IPS DF 4.7 (cell line): ENCODE data around the gene CTIF.

Experiments
- DNase-seq: peaks from one replicate; pipeline ENCODE4 v3.0.0-alpha.2; 2013; ENCODE audit warnings: low spot score; ENCODE audit errors: extremely low read depth

The CTIF gene

DNA sequence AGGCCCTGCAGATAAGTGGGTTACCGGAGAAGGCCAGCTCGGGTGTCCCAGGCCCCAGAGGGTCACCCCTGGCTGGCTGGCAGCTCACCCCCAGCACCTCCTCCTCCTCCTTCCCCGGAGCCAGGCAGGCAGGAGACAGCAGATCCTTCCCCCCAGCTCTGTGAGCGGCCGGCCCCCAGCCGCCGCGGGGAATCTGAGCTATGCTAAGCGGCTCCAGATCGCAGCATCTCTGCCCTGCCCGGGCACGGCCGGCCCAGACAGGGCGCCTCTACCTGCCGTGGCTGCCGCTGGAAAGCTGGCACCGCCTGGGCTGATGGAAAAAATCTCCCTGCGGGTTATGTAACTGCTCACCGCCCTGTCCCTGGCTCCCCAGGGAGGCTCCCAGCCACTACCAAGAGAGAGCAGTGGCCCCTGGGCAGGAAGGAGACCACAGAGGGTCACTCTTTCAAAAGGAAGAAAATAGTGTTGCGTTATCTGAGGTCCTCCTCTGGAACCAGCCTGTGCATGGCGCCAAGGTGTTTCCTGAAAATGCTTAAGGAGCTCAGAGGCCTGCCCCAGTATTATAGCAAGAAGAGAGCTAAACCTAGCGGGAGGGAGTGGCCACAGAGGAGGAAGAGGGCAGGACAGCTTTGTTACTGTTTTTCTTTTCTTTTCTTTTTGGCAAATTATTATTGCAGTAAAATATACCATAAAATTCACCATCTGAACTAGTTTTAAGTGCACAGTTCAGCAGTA lies 233.0 kb downstream of the CTIF start:
- no peak for DNase-seq

GRCh38 chr18:48772457-48772856 lies 233.6 kb downstream of the CTIF start:
- no peak for DNase-seq

GRCh38 chr18:48773821-48774220 lies 235.0 kb downstream of the CTIF start:
- no peak for DNase-seq

- DNase-seq: no peak
Observed at GRCh38 chr18:48774941-48775340, 236.1 kb downstream of the CTIF start.

GRCh38 chr18:48775372-48776155 lies 236.7 kb downstream of the CTIF start:
- no peak for DNase-seq

DNA sequence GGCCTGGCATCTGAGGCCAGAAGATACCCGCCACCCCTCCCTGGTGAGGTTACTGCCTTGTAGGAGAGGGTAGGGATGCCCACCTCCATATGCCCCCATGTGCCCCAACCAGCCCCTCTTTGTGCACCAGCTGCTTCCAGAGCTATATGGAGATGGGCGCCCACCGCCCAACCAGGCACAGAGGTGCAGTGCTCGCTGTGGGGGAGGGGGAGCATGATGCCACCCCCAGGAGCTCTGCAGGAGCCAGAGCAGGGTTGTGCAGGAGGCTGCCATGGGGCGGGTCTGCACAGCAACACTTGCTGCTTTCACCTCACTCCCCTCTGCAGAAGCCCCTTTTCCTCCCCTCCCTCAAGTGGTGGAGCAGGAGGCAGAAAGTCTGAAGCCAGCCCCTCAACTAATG lies 237.3 kb downstream of the CTIF start:
- DNase-seq: no peak

DNA sequence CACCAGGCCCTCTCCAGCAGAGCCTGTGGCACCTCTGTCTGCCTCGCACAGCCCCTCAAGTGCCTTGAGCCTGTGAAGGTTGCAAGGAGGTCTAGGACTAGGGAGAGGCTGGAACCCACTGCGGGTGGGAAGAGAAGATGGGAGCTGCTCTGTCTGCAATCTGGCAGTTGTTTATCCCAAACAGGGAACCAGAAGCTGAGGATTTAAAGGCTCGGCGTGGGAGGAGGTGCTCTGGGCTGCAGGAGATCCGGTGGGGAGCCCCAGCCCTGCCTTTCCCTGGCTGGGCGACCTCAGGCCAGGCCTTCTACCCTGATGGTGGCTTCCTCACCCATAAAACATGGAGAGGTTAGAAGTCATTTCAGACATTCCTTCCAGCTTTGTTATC lies 237.8 kb downstream of the CTIF start:
- DNase-seq: no peak

DNA sequence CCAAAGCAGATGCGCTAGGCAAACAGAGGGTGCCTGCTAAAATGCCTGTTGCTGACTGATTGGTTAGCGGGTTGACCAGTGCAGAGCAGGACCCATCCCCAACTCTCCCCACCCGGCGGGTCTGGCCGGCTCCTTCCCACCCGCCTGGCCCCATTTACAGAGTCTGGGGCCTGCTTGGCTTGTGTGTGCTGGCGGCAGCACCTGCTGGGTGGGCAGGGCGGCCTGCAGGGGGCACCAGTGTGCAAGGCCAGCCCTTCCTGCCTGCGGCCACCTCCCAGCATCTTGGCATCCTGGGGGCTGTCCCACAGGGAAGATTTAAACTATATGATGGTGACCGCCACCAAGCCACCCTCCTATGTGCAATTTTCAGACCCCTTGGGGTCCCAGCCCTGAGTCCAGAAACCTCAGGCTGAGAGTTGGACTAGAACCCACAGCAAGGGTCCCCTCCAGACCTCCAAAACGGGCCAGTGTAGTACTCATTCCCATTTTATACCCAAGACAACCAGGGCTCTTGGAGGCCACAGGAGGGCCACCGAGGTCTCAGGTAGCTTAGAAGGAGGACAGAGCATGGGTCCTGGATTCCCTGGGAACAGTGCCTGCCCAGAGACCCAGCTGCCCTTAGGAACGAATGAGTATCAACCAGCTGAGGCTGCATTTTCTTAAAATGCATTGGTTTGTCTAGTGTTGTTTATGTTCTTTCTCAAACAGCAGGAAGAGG lies 238.4 kb downstream of the CTIF start:
- DNase-seq: peak; percentile 5

DNA sequence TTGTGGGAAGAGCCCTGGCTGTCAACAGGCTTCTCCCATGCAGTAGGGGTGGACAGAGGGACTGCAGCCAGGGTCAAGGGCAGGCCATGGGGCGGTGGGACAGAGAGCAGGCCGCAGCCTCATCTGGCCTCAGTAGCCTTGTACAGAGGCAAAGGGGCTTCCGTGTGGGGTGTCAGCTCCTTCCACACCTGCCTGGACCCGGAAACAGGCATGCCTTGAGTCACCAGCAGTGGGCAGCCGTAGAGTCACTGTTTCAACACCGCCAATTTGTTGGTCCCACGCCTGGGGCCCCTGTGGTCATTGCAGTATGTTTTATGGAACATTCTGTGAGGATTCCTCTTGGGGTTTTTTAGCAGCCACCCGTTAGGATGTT lies 238.9 kb downstream of the CTIF start:
- no peak for DNase-seq

- DNase-seq: no peak
Observed at GRCh38 chr18:48778344-48779011, 239.6 kb downstream of the CTIF start.

GRCh38 chr18:48779462-48779861 lies 240.6 kb downstream of the CTIF start:
- DNase-seq: no peak

GRCh38 chr18:48780201-48780912 lies 241.5 kb downstream of the CTIF start:
- DNase-seq: no peak

DNA sequence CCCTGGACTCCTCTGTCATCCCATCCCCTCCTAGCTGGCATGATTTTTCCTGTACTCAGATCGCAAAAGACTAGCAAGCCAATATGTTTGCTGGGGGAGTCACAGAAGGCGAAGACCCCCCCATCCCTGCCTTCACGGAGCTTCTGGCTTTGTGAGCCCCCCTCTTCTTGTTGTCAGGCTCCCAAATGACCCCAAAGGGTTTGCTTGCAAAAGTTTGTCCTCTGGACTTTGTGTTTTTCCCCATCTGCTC lies 242.0 kb downstream of the CTIF start:
- DNase-seq: no peak

DNA sequence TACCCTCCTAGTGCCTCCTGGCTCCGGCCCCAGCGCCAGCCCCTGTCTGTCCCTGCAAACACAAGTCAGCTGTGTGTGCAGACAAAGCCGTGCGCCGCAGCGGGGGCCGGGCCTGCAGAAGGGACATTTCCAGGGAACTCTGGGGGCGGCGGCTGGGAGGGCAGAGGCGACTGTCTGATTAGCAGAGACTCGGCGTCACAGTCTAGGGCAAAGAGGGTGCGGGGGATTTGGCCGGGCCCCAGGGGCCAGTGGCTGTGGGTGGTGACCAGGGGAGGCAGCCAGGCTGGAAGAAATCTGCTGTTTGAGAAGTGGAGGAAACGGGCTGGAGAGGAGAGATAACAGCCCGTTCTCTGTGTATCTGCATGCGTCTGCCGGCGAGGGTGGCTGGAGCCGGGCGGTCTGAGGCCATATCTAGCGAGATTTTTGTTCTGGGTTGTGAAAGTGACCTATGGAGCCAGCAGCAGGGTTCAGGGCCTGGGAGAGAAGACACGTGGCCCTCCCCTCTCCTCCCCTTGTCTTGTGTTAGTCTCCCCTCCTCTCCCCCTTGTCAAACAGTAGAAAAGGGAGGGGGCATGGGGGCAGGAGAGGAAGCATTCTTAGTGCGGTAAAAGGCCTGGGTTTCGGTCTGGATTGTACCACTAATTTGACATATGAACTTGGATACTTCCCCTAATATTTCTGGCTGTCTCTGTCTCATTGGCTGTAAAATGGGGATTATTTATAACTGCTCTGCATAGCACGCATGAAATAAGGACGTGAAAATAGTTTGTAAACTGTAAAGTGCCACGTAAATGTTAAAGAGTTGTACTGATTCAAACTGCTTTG lies 242.5 kb downstream of the CTIF start:
- DNase-seq: no peak

GRCh38 chr18:48781988-48782363 lies 243.1 kb downstream of the CTIF start:
- no peak for DNase-seq

GRCh38 chr18:48782381-48782861 lies 243.6 kb downstream of the CTIF start:
- DNase-seq: no peak

GRCh38 chr18:48783616-48784520 lies 245.0 kb downstream of the CTIF start:
- DNase-seq: no peak

GRCh38 chr18:48784656-48785055 lies 245.8 kb downstream of the CTIF start:
- no peak for DNase-seq

DNA sequence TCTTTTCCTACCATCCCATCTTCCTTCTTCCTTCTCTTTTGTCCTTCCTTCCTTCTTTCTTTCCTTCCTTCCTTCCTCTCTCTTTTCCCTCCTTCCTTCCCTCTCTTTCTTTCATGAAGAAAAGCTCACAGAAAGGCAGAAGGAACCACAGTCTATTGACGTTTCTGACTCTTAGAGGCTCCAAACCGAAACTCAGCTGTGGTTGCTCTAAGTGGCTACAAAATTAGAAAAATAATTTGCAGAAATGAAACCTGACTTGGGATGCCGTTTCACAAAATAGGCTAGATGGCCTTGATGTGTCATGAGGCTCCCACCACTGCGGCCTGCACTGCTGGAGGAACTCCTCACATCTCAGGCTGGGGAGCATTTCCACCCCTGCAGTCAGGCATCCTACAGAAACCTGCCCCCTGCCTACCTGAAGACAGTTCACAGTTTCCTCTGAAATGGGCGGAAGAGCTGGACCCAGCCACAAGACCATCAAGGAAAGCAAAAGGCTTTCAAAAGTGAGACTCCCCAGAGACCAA lies 246.3 kb downstream of the CTIF start:
- no peak for DNase-seq
